Measurements from ENCODE around the gene TNFRSF11A.

The TNFRSF11A gene

DNA sequence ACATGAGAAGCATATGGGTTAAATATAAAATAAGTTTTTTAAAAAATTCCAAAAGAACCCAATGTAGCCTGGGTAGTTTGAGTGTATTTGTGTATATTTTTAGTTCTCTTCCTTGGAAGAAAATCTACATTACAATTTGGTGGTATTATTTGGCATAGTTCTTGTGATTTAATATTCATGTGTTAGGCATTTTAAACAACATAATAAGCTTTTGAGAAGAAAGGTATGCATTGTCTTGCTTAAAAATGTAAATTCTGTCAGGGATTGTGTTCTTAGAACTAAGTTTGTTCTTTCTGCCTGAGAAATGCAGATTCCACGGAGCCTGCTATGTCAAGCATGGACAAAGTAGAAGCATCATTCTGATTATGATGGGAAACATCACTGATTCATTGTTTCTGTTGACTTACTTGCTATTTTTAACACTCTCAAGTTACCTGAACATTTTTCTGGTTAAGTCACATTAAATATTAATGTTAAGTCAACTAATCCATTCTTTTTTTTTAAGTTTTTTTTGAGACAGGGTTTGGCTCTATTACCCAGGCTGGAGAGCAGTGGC is 49.4 kb downstream of the TNFRSF11A start:
- TF ChIP-seq NFIC (IDR thresholded peaks at IDR 0.05) (no peak), CREB1 (IDR thresholded peaks at IDR 0.05; ENCODE audit: low read depth) (no peak), TAF1 (IDR thresholded peaks at IDR 0.05; ENCODE audit: low read depth) (no peak), EP300 (IDR thresholded peaks at IDR 0.05; ENCODE audit: borderline replicate concordance) (no peak), RAD21 (IDR thresholded peaks at IDR 0.05; ENCODE audit: low read depth) (no peak), CEBPB (IDR thresholded peaks at IDR 0.05) (no peak), YY1 (IDR thresholded peaks at IDR 0.05; ENCODE audit: low read depth) (no peak), TEAD4 (IDR thresholded peaks at IDR 0.05) (no peak), TCF12 (IDR thresholded peaks at IDR 0.05; ENCODE audit: low read depth) (no peak)
- TF ChIP-seq, protein P1, sequence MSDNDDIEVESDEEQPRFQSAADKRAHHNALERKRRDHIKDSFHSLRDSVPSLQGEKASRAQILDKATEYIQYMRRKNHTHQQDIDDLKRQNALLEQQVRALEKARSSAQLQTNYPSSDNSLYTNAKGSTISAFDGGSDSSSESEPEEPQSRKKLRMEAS (IDR thresholded peaks at IDR 0.05): no peak
- TF ChIP-seq, protein P2, sequence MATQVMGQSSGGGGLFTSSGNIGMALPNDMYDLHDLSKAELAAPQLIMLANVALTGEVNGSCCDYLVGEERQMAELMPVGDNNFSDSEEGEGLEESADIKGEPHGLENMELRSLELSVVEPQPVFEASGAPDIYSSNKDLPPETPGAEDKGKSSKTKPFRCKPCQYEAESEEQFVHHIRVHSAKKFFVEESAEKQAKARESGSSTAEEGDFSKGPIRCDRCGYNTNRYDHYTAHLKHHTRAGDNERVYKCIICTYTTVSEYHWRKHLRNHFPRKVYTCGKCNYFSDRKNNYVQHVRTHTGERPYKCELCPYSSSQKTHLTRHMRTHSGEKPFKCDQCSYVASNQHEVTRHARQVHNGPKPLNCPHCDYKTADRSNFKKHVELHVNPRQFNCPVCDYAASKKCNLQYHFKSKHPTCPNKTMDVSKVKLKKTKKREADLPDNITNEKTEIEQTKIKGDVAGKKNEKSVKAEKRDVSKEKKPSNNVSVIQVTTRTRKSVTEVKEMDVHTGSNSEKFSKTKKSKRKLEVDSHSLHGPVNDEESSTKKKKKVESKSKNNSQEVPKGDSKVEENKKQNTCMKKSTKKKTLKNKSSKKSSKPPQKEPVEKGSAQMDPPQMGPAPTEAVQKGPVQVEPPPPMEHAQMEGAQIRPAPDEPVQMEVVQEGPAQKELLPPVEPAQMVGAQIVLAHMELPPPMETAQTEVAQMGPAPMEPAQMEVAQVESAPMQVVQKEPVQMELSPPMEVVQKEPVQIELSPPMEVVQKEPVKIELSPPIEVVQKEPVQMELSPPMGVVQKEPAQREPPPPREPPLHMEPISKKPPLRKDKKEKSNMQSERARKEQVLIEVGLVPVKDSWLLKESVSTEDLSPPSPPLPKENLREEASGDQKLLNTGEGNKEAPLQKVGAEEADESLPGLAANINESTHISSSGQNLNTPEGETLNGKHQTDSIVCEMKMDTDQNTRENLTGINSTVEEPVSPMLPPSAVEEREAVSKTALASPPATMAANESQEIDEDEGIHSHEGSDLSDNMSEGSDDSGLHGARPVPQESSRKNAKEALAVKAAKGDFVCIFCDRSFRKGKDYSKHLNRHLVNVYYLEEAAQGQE (IDR thresholded peaks at IDR 0.05; ENCODE audit: low read depth): no peak
- TF ChIP-seq, protein P3, sequence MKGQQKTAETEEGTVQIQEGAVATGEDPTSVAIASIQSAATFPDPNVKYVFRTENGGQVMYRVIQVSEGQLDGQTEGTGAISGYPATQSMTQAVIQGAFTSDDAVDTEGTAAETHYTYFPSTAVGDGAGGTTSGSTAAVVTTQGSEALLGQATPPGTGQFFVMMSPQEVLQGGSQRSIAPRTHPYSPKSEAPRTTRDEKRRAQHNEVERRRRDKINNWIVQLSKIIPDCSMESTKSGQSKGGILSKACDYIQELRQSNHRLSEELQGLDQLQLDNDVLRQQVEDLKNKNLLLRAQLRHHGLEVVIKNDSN (IDR thresholded peaks at IDR 0.05): no peak

DNA sequence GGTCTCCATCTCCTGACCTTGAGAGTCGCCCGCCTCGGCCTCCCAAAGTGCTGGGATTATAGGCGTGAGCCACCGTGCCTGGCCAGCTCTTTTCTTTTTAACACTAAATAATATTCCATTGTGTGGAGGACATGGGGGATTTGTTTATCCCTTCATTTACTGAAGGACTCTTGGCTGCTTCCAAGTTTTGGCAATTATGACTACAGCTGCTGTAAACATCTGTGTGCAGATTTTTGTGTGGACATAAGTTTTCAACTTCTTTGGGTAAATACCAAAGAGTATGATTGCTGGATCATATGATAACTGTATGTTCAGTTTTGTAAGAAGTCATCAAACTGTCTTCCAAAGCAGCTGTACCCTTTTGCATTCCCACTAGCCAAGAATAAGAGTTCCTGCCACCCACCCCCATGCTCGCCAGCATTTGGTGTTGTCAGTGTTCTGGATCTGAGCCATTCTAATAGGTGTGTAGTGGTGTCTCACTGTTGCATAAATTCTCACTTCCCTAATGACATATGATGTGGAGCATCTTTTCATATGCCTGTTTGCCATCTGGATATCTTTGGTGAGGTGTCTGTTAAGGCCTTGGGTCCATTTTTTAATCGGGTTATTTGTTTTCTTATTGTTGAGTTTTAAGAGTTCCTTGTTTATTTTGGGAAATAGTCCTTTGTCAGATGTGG is 52.2 kb downstream of the TNFRSF11A start:
- TF ChIP-seq EGR1 (IDR thresholded peaks at IDR 0.05) (no peak), FOXM1 (IDR thresholded peaks at IDR 0.05; ENCODE audit: borderline replicate concordance, low read depth) (no peak), ZBTB7A (IDR thresholded peaks at IDR 0.05; ENCODE audit: low read depth) (no peak), EP300 (IDR thresholded peaks at IDR 0.05; ENCODE audit: borderline replicate concordance) (no peak), TEAD4 (IDR thresholded peaks at IDR 0.05) (no peak), CREB1 (IDR thresholded peaks at IDR 0.05; ENCODE audit: low read depth) (no peak), TAF1 (IDR thresholded peaks at IDR 0.05; ENCODE audit: low read depth) (no peak)
- TF ChIP-seq, protein P2 (IDR thresholded peaks at IDR 0.05; ENCODE audit: low read depth): no peak

DNA sequence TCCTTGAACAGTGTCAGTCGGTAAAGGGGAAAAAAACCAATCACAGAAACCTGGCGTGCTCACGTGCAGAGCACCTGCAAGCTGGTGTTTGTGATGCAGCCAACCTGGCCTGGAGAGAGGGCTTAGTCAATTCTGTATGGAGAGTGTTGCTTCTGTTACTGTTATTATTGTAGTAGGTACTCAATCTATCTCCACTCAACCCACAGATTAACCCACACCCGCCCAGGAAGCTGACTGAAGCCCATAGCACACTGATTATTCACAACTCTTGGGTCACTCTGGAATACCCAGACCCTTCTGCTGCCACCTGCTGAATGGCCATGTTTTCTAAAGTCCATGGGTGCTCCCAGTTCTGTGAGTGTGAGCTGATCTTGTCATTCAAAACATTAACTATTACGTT is 53.9 kb downstream of the TNFRSF11A start:
- TF ChIP-seq RAD21 (IDR thresholded peaks at IDR 0.05; ENCODE audit: low read depth): no peak
- no peak for TF ChIP-seq EGR1 (IDR thresholded peaks at IDR 0.05)
- no peak for TF ChIP-seq FOXM1 (IDR thresholded peaks at IDR 0.05; ENCODE audit: borderline replicate concordance, low read depth)
- no peak for TF ChIP-seq CEBPB (IDR thresholded peaks at IDR 0.05)
- TF ChIP-seq EP300 (IDR thresholded peaks at IDR 0.05; ENCODE audit: borderline replicate concordance): no peak
- TF ChIP-seq TCF12 (IDR thresholded peaks at IDR 0.05; ENCODE audit: low read depth): no peak
- TF ChIP-seq TEAD4 (IDR thresholded peaks at IDR 0.05): no peak

DNA sequence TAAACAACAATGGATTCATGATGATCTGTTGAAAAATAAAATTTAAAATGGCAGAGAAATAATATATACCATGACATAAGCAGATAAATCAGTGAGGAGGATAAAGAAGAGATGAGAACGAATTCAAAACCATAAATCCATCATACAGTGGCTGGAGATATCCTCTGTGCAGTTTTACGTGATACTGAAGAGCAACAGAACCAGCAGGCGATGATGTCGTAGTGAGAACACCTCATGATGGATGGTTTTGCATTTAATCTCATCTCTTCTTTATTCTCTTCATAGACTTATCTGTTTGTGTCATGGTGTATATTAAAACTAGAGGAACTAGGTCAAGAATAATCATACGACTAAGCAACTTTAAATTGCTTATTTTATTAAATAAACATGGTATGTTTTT is 56.3 kb downstream of the TNFRSF11A start:
- TF ChIP-seq YY1 (IDR thresholded peaks at IDR 0.05; ENCODE audit: low read depth) (no peak), TCF12 (IDR thresholded peaks at IDR 0.05; ENCODE audit: low read depth) (no peak), TAF1 (IDR thresholded peaks at IDR 0.05; ENCODE audit: low read depth) (no peak), NFIC (IDR thresholded peaks at IDR 0.05) (no peak), RAD21 (IDR thresholded peaks at IDR 0.05; ENCODE audit: low read depth) (no peak), FOXM1 (IDR thresholded peaks at IDR 0.05; ENCODE audit: borderline replicate concordance, low read depth) (no peak), CEBPB (IDR thresholded peaks at IDR 0.05) (no peak), CREB1 (IDR thresholded peaks at IDR 0.05; ENCODE audit: low read depth) (no peak), EGR1 (IDR thresholded peaks at IDR 0.05) (no peak), ZBTB7A (IDR thresholded peaks at IDR 0.05; ENCODE audit: low read depth) (no peak), TEAD4 (IDR thresholded peaks at IDR 0.05) (no peak), EP300 (IDR thresholded peaks at IDR 0.05; ENCODE audit: borderline replicate concordance) (no peak)
- TF ChIP-seq, protein P1 (IDR thresholded peaks at IDR 0.05): no peak
- TF ChIP-seq, protein P3 (IDR thresholded peaks at IDR 0.05): no peak
- TF ChIP-seq, protein P2 (IDR thresholded peaks at IDR 0.05; ENCODE audit: low read depth): no peak

All from Ishikawa (cell line).